HG02870 (cell line): Measurements from ENCODE around the gene ZNG1A.
"Not testable (repeated sequence)": the region's sequence is repeated elsewhere in the genome, so short reads cannot be mapped to it uniquely, and the experiment has no call there.

ENCODE experiments used
- ATAC-seq: cut with Tn5 transposase; IDR thresholded peaks from one replicate; pipeline ENCODE4 v1.9.1; 2021; ENCODE audit warnings: mild to moderate bottlenecking, moderate library complexity; ENCODE audit not compliant: unreplicated experiment

ZNG1A gene

DNA sequence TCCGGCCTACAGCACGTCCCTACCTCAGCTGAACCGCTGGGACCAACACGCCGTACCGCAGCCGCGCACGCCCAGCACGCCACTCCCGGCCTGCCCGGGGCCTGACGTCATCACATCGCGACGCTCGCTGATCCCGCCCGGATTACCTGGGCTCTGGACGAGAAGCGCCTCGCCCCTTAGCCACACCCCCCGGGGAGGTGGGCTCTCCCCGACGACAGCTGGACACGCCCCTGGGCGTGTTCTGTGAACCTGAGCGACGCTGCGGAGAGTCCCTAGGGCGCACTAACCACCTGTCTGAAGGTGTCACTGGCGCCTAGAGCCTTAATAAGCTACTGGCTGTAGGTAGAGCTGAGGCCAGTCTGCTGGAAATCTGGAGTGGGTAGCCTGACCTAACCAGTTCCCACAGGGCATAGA, at the start of gene ZNG1A:
TSS of gene ZNG1A (minus strand) at position 87 of the 414 bp plus-strand sequence. CDS start 87 bp downstream, outside the sequence.
- ATAC-seq: not testable (repeated sequence)

- no peak for ATAC-seq
These were observed 49.0 kb upstream of the ZNG1A start for GRCh38 chr9:227860-228259.

DNA sequence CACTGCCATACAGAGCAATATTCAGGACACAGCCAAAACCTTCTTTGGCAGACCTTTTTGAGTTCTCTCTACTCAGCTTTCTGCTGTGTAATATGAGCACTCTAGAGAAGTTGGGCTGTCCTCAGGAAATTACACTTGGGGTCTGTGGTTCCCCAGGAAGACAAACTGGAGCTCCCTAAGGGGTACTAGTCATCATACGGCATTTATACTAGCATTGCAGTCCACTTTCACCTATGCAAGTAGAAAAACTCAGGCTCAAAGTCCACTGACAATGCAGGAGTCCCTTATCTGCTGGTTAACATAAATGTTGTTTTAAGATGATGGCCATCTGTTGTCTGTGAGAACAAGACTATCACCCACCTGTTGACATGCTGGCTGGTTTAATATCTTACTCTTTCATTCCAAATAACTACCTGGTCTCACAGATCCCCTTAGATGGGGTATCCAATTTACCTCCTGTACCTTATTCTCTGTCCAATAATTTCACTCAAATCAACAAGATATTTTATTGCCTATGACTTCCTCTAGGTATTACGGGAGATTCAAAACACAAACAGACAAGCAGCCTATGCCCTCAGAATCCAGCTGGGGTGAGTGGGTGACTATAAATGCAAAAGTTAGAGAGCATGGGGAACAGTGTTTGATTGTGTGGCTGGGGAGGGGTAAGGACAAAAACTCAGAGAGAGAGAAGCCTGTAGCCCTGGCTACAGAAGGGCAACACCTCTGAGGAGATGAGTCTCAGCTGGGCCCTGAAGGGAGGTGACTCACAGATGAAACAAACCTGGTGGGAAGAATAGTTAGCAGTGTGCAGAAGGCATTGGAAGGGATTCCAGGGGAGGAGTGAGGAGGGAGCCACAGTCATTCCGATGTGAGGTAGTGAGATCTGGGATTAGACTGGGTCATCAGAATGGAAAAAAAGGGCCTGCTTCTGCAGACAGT, 46.0 kb upstream of the ZNG1A start:
- no peak for ATAC-seq

DNA sequence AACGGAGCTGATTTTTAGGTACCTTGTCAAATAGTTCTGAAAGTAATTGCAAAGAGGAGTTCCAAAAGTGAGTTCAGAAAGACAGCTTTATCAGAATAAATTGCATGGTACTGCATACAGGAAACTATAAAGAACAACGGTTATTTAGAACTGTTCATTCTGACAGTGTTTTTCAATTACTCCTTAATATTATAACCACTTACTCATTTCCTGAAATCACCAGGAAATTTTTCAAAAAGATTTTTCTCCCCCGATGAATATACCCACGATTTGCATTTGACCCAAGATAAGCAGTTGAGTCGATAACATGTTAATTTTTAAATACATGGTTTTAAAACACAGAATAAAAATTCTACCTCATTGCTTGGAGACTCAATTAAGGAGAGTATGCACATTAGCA, 45.2 kb upstream of the ZNG1A start:
- no peak for ATAC-seq

DNA sequence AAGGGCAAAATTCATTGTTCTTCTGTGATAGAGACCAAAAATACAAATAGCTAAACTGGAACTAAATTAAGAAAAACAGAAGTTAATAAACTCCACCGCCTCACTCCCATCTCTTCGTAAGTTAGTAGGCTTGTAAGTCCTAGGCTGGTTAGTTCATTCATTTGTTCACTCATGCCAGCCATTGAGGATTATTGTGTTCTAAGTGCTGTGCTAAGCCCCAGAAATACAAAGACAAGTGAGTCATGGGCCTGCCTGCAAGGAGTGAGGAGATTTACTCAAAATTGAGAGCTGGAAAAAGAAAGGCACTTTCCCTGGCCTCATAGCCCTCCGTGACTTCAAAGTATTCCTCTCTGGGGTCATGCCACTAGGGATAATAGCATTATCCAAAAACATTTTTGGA, 44.3 kb upstream of the ZNG1A start:
- ATAC-seq: no peak

DNA sequence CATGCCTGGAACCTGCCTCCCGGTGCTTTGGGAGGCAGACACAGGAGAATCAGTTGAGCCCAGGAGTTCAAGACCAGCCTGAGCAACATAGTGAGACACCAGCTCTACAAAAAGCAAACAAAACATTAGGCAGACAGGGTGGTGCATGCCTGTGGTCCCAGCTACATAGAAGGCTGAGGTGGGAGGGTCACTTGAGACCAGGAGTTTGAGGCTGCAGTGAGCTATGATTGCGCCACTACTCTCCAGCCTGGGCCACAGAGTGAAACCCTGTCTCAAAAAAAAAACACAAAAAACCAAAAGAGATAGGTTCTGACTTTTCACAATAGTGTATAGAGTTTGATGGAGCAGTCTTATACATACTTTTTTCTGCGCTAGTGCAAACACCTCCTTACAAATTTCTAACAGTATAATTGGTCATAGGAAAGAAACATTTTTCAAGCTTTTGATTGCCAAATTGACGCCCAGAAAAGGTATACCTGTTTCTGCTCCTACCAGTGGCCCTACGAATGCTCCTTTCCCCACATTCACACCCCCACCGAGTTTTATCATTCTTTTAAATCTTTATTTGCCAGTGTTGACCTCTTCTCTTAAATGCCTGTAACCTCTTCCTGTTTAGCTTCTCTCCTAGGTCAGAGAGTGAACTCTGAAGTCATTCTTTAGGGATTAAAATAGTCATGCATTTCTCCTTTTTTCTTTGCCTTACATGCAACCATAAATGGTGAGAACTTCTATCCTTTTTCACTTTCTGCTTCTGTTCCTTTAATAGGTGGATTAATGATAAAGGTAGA, 43.3 kb upstream of the ZNG1A start:
- ATAC-seq: no peak

DNA sequence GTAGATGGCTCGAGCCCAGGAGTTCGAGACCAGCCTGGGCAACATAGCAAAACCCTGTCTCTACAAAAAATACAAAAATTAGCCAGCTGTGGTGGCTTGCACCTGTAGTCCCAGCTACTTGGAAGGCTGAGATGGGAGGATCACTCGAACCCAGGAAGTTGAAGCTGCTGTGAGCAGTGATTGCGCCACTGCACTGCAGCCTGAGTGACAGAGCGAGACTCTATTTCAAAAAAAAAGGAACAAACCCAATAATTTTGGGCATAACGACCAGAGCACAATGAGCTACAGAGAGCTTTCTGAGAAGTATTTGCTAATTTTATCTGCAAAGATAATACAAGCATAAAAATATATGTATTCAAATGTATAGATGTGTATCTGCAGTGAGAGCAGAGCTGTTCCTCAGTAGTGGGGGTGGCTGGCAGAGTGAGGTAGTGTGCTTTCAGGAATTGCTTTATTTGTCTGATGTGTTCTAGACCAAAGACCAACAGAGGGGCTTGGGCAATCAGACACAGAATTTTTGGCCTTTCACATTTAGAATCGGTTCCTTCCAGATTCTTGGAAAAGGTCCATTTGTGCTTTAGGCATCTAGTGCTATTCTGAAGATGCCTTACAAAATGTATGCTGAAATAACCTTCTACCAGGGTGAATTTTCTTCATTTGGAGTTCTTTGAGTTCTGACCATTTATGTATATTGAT, 41.0 kb upstream of the ZNG1A start:
- no peak for ATAC-seq

GRCh38 chr9:219036-219435, 40.2 kb upstream of the ZNG1A start:
- ATAC-seq: not testable (repeated sequence)

DNA sequence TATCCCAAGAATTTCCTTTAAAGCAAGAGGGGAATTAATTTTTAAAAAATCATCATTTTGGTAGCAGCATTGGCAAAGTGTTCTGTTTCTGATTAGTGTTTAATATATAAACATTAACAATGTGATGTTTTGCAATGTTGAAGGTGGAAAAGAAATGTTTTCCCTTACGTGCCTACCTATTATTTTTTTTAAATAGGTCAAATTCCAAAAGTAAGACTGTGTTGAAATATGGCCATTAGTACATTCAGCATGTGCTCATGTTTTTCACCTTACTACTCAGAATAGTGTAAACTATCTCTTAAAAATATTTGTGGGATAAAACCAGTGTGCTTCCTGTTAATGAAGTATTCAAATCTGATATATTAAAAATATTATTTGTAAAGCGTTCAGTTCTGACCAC, 39.1 kb upstream of the ZNG1A start:
- no peak for ATAC-seq

DNA sequence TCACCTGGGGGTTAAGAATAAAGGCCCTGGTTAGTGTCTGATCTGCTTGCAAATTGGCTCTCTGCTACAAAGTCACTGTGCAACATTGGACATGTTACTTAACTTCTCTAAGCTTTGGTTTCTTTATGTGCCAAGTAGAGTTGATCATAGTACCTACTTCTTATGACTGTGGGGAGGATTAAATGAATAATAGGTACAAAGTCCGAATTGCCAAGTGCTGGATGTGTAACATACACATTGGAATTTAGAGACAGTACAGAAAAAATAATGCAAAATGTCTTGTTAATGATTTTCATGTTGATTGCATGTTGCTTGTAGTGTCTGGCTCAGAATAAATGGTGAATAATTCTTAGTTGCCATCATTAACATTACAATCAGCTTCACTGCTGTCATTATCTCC, 38.0 kb upstream of the ZNG1A start:
- ATAC-seq: no peak

GRCh38 chr9:215631-216155, 36.8 kb upstream of the ZNG1A start:
- no peak for ATAC-seq

- peak; percentile 71 for ATAC-seq
These were observed 36.0 kb upstream of the ZNG1A start, which contains the start of gene DOCK8 for GRCh38 chr9:214648-215493. DOCK8 (plus strand) TSS chr9:214865; CDS start chr9:214977, 112 bp downstream.

GRCh38 chr9:214351-214647, 35.4 kb upstream of the ZNG1A start:
- ATAC-seq: no peak

DNA sequence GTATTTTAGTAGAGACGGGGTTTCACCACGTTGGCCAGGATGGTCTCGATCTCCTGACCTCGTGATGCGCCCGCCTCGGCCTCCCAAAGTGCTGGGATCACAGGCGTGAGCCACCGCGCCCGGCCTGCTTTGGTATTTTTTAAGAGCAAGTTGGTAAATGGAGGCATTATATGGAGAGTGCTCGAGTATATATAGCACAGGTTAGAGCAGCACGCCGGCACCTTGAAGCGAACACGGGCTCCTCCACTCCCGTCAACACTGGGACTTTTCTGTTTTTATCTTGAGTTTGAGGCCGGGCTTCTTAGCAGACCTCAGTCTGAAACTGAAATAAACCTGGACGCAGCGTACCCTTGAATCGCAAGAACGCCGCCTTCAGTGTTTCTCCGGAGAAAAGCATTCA, 35.0 kb upstream of the ZNG1A start:
- ATAC-seq: not testable (repeated sequence)

GRCh38 chr9:212297-212696, 33.4 kb upstream of the ZNG1A start:
- ATAC-seq: no peak

GRCh38 chr9:211557-211956, 32.7 kb upstream of the ZNG1A start:
- no peak for ATAC-seq

GRCh38 chr9:211036-211435, 32.2 kb upstream of the ZNG1A start:
- ATAC-seq: no peak

DNA sequence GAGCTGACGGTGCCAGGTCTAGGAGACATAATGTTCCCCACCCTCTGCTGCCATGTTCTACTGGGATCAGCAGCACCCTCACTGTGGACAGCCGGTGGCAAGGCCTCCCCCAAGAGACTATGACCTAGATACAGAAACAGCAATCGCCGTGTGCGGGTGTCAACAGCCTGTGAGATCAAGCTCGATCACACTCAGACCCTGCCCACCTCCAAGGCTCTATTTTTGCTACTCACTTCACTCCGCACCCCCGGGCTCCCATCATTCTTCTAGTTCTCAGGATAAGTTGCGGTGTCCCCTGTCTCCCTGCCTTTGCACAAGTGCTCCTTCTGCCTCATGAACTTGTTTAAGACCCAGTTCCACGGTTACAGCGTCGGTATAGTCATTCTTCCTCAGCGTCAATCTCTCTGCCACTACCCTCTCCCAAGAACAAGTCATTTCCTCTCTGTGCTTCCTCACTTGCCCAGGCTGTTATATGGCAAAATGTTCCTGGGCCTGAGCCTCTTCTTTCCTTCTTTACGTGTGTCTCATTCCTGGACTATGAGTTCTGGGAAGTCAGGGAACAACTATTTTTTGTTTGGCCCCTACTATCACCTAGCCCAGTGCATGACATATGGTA, 30.4 kb upstream of the ZNG1A start:
- ATAC-seq: no peak

- no peak for ATAC-seq
These were observed 27.6 kb upstream of the ZNG1A start for GRCh38 chr9:206481-206880.

DNA sequence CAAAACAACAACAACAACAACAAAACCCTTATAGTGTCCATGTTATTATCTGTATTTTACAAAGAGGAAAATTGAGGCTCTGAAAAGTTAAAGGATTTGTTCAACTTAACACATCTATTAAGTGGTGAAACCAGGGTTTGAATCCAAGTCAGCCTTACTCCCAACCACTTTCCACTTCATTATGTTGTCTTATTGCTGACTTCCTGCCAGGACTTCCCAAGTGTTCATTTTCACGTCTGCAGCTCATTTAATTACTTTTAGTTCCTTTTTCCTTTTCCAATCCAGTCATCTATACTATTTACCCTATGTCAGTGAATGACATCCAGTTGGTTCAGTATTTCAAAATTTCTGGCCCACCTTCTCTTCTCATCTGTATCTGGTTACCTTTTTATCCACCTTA, 20.7 kb upstream of the ZNG1A start:
- not testable (repeated sequence) for ATAC-seq
